ELF-1 (cell line): Measurements from ENCODE around the gene ADARB1.
"Not testable (repeated sequence)": the region's sequence is repeated elsewhere in the genome, so short reads cannot be mapped to it uniquely, and the experiment has no call there.

Source experiments
- DNase-seq: peaks from one replicate; pipeline ENCODE4 v3.0.0-alpha.2; 2016; ENCODE audit warnings: low read depth, low spot score

The ADARB1 gene

GRCh38 chr21:45114475-45114874 lies 40.1 kb downstream of the ADARB1 start:
- DNase-seq, result no peak

DNA sequence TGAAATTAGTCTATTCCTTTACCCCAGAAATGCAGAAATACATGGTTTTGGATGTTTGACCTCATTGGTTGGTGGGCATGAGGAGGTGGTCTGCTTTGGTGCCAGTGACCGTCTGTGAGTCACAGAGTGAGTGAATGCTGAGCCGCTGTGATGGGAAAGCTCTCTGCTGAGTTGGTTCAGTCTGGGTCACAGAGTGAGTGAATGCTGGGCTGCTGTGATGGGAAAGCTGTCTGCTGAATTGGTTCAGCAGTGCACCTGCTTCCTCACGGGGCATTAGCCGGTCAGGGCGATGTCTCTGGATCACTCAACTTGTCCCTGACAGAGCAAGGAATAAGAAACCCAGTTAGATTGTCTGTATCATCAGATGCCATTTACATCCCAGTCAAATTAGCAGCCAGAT lies 40.8 kb downstream of the ADARB1 start:
- no peak for DNase-seq

DNA sequence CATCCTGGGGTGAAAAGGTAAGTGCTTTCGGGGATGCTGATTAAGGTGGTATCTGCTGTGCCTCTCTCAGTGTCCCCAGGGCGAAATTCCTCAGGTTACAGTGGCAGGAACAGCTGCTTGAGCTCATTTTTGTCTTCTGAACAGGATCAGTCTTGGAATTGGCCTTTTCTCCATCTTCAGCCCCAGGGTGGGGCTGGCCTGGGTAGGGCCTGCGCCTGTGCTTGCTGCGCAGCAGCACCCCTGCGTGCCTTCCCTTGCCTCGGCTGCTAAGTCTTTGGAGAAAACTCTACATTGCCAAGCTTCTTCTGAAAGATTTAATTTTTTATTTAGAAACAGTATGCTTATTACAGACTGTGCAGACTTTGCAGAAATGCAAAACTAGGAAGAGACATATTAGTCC lies 41.7 kb downstream of the ADARB1 start:
- peak; percentile 55 for DNase-seq

DNA sequence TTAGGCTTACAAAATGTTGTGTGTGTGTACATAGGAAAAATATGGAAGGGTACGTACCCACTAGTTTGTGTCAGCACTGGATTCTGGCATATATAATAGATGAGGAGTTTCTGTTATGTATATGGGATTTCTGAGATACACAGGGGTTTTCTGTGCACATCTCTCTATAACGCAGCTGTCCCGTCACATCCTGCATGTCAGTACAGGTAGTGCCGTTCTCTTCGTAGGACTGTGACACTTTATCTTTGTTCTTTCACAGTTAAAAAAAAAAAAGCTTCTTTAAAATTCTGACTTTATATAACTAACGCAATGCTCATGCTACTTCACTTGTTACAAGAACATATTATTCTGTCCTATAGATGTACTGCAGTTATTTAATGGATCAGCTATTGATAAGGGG lies 42.9 kb downstream of the ADARB1 start:
- DNase-seq, result no peak

DNA sequence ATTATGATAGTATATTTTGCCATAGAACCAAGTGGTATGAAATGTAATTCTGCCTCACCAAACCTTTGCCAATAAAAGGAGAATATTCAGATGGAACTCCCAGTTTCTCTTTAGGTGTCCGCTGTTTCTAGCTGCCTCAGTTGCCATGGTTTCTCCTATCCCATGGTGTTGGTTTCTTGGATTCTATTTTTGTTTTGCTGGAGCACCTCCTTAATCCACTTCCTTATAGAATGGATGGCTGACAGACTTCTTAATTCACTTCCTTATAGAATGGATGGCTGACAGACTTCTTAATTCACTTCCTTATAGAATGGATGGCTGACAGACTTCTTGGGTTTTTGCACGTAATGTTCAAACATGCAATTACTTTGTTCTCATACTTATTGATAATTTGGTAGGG lies 43.7 kb downstream of the ADARB1 start:
- no peak for DNase-seq

DNA sequence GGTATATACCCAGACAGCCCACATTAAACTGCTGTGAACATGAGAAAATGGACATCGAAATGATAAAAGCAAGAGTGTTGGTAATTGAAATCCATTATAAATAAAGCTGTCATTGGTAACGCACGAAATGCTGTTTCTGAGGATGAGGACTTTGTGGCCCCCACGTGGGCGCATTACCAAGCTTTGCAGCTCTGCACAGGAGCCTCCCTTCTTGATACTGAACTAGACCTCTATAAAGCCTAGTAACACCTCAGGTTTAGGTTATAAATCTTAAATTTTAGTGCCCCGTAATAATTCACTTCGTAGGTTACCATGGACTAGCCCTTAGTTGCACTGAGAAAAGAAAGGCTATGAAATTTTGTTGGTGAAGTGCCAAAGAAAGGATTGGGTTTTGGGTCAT lies 45.4 kb downstream of the ADARB1 start:
- no peak for DNase-seq

DNA sequence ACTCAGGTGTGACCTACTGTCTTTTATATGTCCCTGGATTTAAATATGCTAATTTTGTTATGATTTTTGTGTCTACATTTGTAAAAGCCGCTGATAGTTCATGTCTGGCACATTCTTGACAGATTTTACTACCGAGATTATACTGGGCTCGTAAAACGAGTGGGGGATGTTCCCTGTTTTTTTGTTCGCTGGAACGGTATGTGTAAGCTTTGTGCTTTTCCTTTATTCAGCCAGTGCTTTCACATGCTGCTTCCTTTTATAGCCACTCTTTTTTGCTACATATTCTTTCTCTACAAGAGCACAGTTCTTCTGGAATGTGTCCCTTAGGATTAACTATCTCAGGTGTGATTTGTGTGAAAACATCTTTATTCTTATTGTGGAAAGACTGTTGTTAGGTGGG lies 46.6 kb downstream of the ADARB1 start:
- DNase-seq, result no peak

DNA sequence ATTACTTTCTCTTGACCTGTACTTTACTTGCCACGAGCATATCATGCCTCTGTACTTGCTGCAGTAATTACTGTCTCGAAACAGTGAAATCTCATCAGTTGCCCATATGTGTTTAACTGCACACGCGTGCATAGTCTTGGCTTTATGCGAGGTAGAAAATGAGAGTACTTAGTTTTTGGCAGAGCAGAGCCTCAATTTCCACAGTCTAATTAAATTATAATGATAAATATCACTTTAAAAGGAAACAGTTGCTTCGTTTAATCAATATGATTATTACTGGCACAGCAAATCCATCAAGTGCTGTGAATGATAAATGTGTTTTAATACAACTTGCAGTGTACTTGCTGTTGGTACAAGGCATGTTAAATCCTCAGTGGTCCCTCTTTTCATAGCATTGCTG lies 47.6 kb downstream of the ADARB1 start:
- DNase-seq, result no peak

DNA sequence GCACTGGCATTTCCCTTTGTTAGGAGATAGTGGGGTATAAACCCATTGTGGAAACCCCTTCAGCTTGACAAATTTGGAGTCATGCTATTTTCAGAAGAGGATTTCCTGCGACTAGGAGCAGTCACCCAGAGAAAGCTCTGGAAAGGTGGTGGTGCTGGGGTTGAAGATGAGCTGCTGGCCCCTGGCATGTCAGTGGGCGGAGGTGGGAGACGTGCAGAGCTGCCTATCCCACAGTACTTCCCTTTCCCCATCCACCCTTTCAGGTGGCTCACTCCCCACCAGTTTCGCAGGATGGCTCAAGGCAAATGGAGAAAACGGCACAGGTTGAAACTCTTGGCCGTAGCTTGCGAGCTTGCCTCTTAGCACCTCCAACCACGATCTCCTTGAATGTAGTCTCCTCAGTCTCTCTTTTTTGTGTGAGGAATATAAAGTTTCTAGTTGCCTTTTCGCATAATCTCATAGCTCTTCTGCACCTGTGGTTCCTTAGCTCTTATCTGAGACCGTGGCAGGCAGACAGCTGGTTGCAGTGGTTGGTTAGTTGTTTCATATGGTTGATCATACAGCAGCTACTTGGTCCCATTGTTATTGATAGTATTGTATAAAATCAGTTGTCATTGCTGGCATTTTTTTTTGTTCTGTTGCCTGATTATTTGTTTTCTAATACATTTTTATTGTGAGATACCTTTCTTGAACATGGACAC lies 48.2 kb downstream of the ADARB1 start:
- DNase-seq, result no peak

DNA sequence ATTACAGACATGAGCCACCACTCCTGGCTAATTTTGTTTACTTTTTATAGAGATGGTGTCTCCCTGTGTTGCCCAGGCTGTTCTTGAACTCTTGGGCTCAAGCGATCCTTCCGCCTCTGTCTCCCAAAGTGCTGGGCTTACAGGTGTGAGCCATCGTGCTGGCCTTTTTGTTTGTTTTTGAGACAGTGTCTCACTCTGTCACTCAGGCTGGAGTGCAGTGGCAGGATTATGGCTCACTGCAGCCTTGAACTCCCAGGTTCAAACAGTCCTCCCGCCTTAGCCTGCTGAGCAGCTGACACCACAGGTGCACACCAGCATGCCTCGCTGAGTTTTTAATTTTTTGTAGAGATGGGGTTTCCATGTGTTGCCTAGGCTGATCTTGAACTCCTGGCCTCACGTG lies 49.1 kb downstream of the ADARB1 start:
- DNase-seq, result no peak

DNA sequence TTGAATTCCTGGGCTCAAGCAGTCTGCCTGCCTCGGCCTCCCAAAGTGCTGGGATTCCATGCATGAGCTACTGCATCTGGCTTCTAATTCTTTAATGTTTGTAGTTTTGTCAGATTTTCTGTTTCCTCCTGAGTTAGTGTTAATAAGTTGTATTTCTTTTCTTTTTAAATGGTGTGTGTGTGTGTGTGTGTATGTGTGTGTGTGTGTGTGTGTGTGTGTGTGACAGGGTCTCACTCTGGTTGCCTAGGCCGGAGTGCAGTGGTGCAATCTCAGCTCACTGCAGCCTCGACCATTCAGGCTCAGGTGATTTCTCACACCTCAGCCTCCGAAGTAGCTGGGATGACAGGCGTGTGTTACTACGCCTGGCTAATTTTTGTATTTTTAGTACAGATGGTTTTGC lies 50.2 kb downstream of the ADARB1 start:
- no peak for DNase-seq

- DNase-seq, result no peak
Observed at GRCh38 chr21:45125357-45125756, 51.0 kb downstream of the ADARB1 start.

DNA sequence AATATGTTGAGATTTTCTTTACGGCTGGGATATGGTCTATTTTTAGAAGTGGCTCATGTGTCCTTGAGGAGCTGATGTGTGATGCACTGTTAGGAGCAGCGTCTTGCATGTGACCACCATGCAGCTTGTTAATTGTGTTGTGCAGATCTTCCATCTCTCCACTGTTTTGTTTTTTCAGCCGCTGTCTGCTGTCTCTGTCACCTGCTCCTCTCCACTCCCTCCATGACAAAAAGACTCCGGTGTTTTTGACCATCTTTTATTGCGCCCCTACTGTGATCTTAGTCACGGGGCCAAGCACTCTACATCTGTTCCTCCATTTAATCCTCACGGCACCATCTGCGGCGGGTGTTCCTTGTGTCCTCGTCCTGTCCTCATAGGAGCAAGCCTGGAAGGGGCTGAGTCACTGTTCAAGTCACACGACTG lies 51.8 kb downstream of the ADARB1 start:
- no peak for DNase-seq

DNA sequence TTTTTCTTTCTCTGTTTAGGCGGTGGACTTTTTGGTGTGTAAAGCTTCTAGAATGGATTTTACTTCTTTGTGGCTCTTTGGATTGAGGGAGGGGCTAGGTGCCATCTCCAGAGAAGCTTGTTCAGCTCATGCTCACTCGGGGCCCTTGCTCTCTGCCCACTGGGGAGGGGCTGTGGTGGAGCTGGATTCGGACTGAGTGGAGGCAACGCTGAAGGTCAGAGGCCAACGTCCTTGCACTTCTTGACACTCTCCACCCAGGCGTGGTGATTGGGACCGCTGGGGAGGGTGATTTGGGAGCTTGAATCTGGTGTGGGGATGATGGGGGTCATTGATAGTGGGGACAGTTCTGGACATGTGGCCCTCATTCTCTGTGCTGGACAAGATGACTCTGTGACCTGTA lies 52.6 kb downstream of the ADARB1 start:
- DNase-seq, result no peak

- no peak for DNase-seq
Observed at GRCh38 chr21:45127937-45128336, 53.6 kb downstream of the ADARB1 start.

DNA sequence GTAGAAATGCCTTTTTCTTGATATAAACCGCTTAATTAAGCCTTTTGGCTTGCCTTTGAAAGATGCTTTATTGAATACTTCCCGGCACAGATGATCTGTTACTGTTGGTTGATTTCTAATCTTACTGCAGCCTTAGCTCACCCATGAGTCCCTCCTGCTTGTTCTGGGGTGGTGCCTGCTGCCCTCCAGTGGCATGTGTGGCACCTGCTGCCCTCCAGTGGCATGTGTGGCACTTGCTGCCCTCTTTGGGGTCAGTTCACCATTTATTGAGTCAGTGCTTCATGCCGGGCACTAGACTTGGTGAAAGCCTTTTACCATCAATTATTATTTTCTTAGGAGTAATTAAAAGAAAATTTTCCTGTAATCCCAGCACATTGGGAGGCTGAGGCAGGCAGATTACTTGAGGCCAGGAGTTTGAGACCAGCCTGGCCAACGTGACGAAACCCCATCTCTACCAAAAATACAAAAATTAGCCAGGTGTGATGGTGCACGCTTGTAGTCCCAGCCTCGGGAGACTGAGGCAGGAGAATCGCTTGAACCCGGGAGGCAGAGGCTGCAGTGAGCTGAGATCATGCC lies 54.3 kb downstream of the ADARB1 start:
- DNase-seq, result peak; percentile 53

DNA sequence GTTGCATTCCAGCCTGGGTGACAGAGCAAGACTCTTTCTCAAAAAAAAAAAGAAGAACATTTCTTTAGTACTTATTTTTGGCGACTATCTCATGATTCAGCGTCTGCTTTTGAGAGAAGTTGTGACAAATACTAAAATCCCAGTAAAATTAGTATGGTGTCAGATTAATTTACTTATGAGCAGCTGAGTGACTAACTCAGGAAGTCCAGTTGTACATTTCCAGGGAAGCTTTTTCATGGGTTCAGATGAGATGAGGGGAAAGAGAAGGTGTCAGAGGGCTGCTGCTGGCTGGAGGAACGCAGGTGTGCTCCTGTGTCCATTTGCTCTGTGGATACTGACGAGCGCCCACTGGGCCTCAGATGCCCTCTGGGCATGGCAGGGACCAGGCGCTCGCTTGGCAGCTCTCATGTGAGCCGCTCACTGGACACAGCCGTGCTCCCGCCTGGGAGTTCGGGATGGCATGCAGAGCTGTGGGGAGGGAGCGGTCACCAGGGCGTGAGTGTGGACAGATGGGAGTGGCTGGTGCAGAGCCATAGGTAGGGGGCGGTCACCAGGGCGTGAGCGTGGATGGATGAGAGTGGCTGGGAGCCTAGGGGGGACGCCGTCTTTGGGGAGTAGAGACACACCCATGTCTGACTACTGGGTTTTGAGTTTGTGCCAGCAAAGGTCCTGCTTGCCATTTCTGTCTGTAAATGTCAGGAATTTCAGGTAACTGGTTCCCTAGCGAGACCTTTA lies 55.0 kb downstream of the ADARB1 start:
- DNase-seq, result no peak

- DNase-seq, result no peak
Observed at GRCh38 chr21:45130324-45130774, 56.0 kb downstream of the ADARB1 start.

DNA sequence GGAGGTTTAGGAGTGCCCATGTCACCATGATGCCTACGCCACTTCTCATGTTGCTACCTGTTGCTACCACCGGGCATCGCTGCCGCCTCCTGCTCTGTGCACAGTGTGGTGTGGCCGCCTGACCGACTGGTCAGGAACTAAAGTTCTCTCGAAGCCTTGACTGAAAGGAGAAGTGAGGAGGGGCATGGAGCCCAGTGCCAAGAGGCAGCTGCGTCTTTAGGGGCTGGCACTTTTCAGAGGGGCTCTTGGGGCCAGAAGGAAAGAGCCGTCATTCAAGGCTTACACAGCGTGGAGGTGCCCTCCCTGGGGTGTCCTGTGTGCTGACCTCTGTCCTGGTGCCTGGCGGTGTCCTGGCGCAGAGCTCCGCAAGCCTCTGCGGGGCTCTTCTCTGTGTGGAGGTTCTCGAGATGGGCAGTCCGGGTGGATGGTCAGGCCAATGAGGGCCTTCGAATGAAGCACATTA lies 57.2 kb downstream of the ADARB1 start:
- DNase-seq, result no peak

DNA sequence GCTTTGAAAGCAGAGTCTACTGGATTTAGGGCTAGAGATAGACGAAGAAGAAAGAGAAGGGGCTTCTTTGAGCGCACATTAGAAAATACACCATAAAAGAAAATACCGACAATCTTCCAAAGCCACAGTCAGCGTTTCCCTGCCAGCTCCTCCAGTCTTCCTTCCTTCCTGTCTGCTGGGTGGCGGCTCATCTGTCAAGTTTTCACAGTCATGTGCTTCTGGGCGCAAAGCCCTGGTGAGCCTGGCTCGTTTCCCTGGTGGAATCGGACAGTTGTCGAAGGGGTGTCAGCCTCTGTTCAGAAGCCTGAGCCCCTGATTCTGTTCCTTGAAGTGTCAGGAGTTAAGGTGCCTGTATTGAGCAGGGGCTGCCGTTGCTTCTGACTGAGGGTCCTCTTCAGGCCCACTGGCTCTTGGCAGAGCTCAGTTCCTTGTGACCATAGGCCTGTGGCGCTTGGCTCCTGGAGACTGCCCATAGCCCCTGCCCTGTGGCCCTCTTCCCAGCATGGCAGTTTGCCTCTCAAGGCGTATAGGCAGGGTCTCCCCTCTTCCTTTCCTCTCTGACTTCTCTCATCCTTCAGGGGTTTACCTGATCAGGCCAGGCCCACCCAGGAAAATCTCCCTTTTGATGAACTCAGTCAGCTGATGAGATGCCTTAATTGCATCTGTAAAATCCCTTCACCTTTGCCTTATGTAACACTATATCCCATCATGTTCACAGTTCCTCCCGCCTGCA lies 58.6 kb downstream of the ADARB1 start:
- no peak for DNase-seq

- DNase-seq, result not testable (repeated sequence)
Observed at GRCh38 chr21:45133574-45134278, 59.3 kb downstream of the ADARB1 start.
